OCI-LY7 (cell line): ENCODE results near the gene C4orf50.

Source experiments
- EZH2phosphoT487 ChIP-seq: fragments of 200-600 bp; sonication (generic); IDR thresholded peaks from 2 replicates; pipeline ENCODE4 v1.6.1; 2018; ENCODE audit warnings: low read depth, borderline replicate concordance, mild to moderate bottlenecking, mixed run types, antibody characterized with exemption, low read length, moderate library complexity, mixed read lengths
- TF ChIP-seq, protein P1 (sequence below): fragments of 200-600 bp; sonication (generic); conservative IDR thresholded peaks from 2 replicates; pipeline ENCODE4 v1.5.1; 2014; ENCODE audit warnings: mild to moderate bottlenecking, antibody characterized with exemption, low read length, moderate library complexity, mixed read lengths

GRCh38 chr4:6055436-6055835 lies 37.2 kb upstream of the C4orf50 start:
- TF ChIP-seq, protein P1, sequence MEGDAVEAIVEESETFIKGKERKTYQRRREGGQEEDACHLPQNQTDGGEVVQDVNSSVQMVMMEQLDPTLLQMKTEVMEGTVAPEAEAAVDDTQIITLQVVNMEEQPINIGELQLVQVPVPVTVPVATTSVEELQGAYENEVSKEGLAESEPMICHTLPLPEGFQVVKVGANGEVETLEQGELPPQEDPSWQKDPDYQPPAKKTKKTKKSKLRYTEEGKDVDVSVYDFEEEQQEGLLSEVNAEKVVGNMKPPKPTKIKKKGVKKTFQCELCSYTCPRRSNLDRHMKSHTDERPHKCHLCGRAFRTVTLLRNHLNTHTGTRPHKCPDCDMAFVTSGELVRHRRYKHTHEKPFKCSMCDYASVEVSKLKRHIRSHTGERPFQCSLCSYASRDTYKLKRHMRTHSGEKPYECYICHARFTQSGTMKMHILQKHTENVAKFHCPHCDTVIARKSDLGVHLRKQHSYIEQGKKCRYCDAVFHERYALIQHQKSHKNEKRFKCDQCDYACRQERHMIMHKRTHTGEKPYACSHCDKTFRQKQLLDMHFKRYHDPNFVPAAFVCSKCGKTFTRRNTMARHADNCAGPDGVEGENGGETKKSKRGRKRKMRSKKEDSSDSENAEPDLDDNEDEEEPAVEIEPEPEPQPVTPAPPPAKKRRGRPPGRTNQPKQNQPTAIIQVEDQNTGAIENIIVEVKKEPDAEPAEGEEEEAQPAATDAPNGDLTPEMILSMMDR: no peak
- TF ChIP-seq EZH2phosphoT487: no peak
